Sigmoid colon (tissue), 4 donors: Measurements from ENCODE around the gene WWC2.

Source experiments
- CTCF ChIP-seq, 4 experiments: fragments of 450-650 bp in 3 of 4; fragments of 200-600 bp in 1 of 4; IDR thresholded peaks; one replicate each; pipeline ENCODE4 v1.5.1; 2016 to 2019; ENCODE audit warnings: antibody characterized with exemption in 4 of 4, mild to moderate bottlenecking in 3 of 4, moderate library complexity in 2 of 4
- EP300 ChIP-seq, 4 donors: sonication (generic); formaldehyde crosslinking; IDR thresholded peaks; one replicate each; pipeline ENCODE4 v1.6.1; 2017; ENCODE audit warnings: antibody characterized with exemption in 4 of 4
- POLR2A ChIP-seq, 2 donors: fragments of 450-650 bp; IDR thresholded peaks; one replicate each; pipeline ENCODE4 v1.6.1; 2016; ENCODE audit warnings: antibody characterized with exemption in 2 of 2, mild to moderate bottlenecking in 2 of 2, moderate library complexity in 2 of 2

DNA sequence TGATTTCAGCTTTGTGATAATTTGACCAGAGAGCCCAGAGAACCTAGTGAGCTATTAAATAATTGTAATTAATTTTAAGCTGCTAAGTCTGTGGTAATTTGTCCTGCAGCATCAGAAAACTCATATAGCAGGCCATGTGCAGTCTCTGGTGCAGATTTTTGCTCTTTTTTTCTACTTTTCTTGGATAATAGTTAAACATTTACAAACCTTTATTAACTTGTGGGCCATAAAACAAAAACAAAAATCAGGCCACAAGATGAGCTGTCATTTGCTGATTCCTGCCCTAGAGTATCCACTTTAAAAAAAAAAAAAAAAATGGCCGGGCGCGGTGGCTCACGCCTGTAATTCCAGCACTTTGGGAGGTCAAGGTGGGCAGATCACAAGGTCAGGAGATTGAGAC, 121.2 kb downstream of the WWC2 start:
- no peak for TF ChIP-seq EP300 (IDR thresholded peaks at IDR 0.05)
- TF ChIP-seq CTCF (IDR thresholded peaks at IDR 0.05) = no peak
- TF ChIP-seq POLR2A (IDR thresholded peaks at IDR 0.05) = no peak
